NCI-H2081 treated with DMSO at 0.1 percent for 48 hours (cell line): ENCODE measurements around the gene C16orf54.
A peak's percentile ranks its signal among the peaks of the same experiment; 100 is the strongest.
"Not testable (repeated sequence)": the region's sequence is repeated elsewhere in the genome, so short reads cannot be mapped to it uniquely, and the experiment has no call there.

Source experiments
- DNase-seq: peaks from one replicate; lab custom pipeline; 2025; lab: John Stamatoyannopoulos, UW

C16orf54 gene

GRCh38 chr16:29745853-29746345, at the start of gene C16orf54:
Gene C16orf54, minus strand, starts transcription at chr16:29745990. Its CDS starts 1,039 bp downstream, at chr16:29744951.
- DNase-seq, result no peak

GRCh38 chr16:29794231-29794710, 48.5 kb upstream of the C16orf54 start:
- DNase-seq, result no peak

- DNase-seq, result not testable (repeated sequence)
Measured at GRCh38 chr16:29793153-29793552, 47.4 kb upstream of the C16orf54 start.

- DNase-seq, result no peak
Measured at GRCh38 chr16:29791845-29792807, 46.3 kb upstream of the C16orf54 start.

GRCh38 chr16:29790949-29791844, 45.4 kb upstream of the C16orf54 start:
- DNase-seq, result no peak

GRCh38 chr16:29790183-29790948, 44.6 kb upstream of the C16orf54 start, which contains the start of gene KIF22:
Gene KIF22, plus strand, starts transcription at chr16:29790751. Its CDS starts 9 bp downstream, at chr16:29790760.
- peak; percentile 71 for DNase-seq

- no peak for DNase-seq
Measured at GRCh38 chr16:29789775-29790182, 44.0 kb upstream of the C16orf54 start.

GRCh38 chr16:29787155-29787554, 41.4 kb upstream of the C16orf54 start:
- not testable (repeated sequence) for DNase-seq

- no peak for DNase-seq
Measured at GRCh38 chr16:29784901-29785500, 39.2 kb upstream of the C16orf54 start.

GRCh38 chr16:29784157-29784556, 38.4 kb upstream of the C16orf54 start:
- DNase-seq, result no peak

GRCh38 chr16:29783094-29783953, 37.5 kb upstream of the C16orf54 start:
- DNase-seq, result not testable (repeated sequence)

GRCh38 chr16:29779474-29779873, 33.7 kb upstream of the C16orf54 start:
- DNase-seq, result no peak

GRCh38 chr16:29777576-29778350, 32.0 kb upstream of the C16orf54 start, which contains the start of gene ZG16:
Gene ZG16, plus strand, starts transcription at chr16:29778256. Its CDS starts 1,011 bp downstream, at chr16:29779267.
- no peak for DNase-seq

- no peak for DNase-seq
Measured at GRCh38 chr16:29775742-29776408, 30.1 kb upstream of the C16orf54 start.

GRCh38 chr16:29774730-29775129, 28.9 kb upstream of the C16orf54 start:
- DNase-seq, result no peak

- DNase-seq, result not testable (repeated sequence)
Measured at GRCh38 chr16:29772330-29772729, 26.5 kb upstream of the C16orf54 start.

- peak; percentile 10 for DNase-seq
Measured at GRCh38 chr16:29770250-29770929, 24.6 kb upstream of the C16orf54 start.

GRCh38 chr16:29769507-29769906, 23.7 kb upstream of the C16orf54 start:
- DNase-seq, result no peak
